Measurements from ENCODE around the gene IGFL4. TPM values are rescaled to one million over a fixed set of nuclear protein-coding genes. Genes with fewer than 3 reads are reported as not detected.
A peak's percentile ranks its signal among the peaks of the same experiment; 100 is the strongest.

The IGFL4 gene
- total and polyA plus RNA-seq, 9 of the 15 experiments (the other 6 are each of a cell fraction or from before 2014, with no cell fraction given) = not detected

DNA sequence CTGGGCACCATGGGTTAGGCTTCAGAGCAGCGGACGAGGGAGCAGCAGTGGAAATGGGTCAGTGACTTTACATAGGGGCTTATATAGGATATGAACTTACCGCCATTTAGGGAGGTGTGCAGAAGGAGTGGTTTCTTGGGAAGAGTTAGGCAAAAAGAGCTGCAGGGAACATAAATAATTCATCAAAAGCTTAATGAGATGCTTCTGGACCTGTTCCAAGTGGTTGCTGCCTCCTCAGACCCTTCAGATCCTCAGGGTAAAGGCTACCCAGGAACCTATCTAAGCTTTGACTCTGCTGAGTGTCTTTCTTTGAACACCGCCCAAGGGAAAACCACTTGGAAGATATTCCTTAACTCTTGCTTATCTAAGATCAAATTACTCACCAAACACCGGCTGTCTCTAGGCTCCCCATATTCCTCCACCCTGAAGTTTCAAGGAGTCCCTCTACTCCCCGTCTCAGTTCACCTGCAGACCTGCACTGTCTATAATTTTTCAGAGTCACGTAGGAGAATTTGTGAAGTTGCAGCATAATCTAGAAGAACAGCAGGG is at the start of gene IGFL4 (continued):
- TF ChIP-seq, protein P1, sequence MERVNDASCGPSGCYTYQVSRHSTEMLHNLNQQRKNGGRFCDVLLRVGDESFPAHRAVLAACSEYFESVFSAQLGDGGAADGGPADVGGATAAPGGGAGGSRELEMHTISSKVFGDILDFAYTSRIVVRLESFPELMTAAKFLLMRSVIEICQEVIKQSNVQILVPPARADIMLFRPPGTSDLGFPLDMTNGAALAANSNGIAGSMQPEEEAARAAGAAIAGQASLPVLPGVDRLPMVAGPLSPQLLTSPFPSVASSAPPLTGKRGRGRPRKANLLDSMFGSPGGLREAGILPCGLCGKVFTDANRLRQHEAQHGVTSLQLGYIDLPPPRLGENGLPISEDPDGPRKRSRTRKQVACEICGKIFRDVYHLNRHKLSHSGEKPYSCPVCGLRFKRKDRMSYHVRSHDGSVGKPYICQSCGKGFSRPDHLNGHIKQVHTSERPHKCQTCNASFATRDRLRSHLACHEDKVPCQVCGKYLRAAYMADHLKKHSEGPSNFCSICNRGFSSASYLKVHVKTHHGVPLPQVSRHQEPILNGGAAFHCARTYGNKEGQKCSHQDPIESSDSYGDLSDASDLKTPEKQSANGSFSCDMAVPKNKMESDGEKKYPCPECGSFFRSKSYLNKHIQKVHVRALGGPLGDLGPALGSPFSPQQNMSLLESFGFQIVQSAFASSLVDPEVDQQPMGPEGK (CRISPR knock-in tag; IDR thresholded peaks at IDR 0.05; ENCODE audit: borderline replicate concordance) = no peak
- no peak for TF ChIP-seq NR2C2 (CRISPR knock-in tag; IDR thresholded peaks at IDR 0.05)
- TF ChIP-seq NR2C2 (tag; IDR thresholded peaks at IDR 0.05) = no peak
- TF ChIP-seq EHMT2 (IDR thresholded peaks at IDR 0.05) = no peak
- TF ChIP-seq ZNF589 (CRISPR knock-in tag; IDR thresholded peaks at IDR 0.05; ENCODE audit: low read depth) = no peak
- peak; percentile 98 for TF ChIP-seq MIER1 (IDR thresholded peaks at IDR 0.05; ENCODE audit: low read depth)
- peak; percentile 93 for TF ChIP-seq FOSL1 (tag; conservative IDR thresholded peaks at IDR 0.05)
- TF ChIP-seq ZNF551 (CRISPR knock-in tag; IDR thresholded peaks at IDR 0.05) = no peak
- no peak for TF ChIP-seq SMARCB1 (IDR thresholded peaks at IDR 0.05; ENCODE audit: insufficient read length, low read depth)
- TF ChIP-seq SMARCA5 (IDR thresholded peaks at IDR 0.05) = no peak
- TF ChIP-seq, protein P2, sequence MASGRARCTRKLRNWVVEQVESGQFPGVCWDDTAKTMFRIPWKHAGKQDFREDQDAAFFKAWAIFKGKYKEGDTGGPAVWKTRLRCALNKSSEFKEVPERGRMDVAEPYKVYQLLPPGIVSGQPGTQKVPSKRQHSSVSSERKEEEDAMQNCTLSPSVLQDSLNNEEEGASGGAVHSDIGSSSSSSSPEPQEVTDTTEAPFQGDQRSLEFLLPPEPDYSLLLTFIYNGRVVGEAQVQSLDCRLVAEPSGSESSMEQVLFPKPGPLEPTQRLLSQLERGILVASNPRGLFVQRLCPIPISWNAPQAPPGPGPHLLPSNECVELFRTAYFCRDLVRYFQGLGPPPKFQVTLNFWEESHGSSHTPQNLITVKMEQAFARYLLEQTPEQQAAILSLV (tag; IDR thresholded peaks at IDR 0.05) = no peak
- TF ChIP-seq SNRNP70 (optimal IDR thresholded peaks at IDR 0.05; ENCODE audit: low read depth, low read length) = no peak
- TF ChIP-seq ZZZ3 (IDR thresholded peaks at IDR 0.05) = no peak
- TF ChIP-seq SIN3B (IDR thresholded peaks at IDR 0.05; ENCODE audit: low read depth) = no peak
- TF ChIP-seq TBP (optimal IDR thresholded peaks at IDR 0.05; ENCODE audit: low read depth, low read length) = no peak
- TF ChIP-seq, protein P3, sequence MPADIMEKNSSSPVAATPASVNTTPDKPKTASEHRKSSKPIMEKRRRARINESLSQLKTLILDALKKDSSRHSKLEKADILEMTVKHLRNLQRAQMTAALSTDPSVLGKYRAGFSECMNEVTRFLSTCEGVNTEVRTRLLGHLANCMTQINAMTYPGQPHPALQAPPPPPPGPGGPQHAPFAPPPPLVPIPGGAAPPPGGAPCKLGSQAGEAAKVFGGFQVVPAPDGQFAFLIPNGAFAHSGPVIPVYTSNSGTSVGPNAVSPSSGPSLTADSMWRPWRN (IDR thresholded peaks at IDR 0.05; ENCODE audit: low read depth) = no peak
- TF ChIP-seq, protein P4, sequence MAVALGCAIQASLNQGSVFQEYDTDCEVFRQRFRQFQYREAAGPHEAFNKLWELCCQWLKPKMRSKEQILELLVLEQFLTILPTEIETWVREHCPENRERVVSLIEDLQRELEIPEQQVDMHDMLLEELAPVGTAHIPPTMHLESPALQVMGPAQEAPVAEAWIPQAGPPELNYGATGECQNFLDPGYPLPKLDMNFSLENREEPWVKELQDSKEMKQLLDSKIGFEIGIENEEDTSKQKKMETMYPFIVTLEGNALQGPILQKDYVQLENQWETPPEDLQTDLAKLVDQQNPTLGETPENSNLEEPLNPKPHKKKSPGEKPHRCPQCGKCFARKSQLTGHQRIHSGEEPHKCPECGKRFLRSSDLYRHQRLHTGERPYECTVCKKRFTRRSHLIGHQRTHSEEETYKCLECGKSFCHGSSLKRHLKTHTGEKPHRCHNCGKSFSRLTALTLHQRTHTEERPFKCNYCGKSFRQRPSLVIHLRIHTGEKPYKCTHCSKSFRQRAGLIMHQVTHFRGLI (CRISPR knock-in tag; IDR thresholded peaks at IDR 0.05) = no peak
- no peak for TF ChIP-seq PCBP1 (IDR thresholded peaks at IDR 0.05; ENCODE audit: low read depth, low read length, poor library complexity, severe bottlenecking)
- TF ChIP-seq, protein P5, sequence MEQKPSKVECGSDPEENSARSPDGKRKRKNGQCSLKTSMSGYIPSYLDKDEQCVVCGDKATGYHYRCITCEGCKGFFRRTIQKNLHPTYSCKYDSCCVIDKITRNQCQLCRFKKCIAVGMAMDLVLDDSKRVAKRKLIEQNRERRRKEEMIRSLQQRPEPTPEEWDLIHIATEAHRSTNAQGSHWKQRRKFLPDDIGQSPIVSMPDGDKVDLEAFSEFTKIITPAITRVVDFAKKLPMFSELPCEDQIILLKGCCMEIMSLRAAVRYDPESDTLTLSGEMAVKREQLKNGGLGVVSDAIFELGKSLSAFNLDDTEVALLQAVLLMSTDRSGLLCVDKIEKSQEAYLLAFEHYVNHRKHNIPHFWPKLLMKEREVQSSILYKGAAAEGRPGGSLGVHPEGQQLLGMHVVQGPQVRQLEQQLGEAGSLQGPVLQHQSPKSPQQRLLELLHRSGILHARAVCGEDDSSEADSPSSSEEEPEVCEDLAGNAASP (IDR thresholded peaks at IDR 0.05) = no peak
- TF ChIP-seq SMARCA4 (IDR thresholded peaks at IDR 0.05) = no peak
- peak; percentile 97 for TF ChIP-seq PTBP1 (IDR thresholded peaks at IDR 0.05; ENCODE audit: low read depth, low read length)
- TF ChIP-seq ESRRA (IDR thresholded peaks at IDR 0.05; ENCODE audit: borderline replicate concordance, low read depth) = no peak
- no peak for TF ChIP-seq L3MBTL2 (IDR thresholded peaks at IDR 0.05)
- TF ChIP-seq ZNF23 (CRISPR knock-in tag; IDR thresholded peaks at IDR 0.05) = no peak
